Fibroblast of skin of scalp (primary cell): Measurements from ENCODE around the gene ABAT.

Source experiments
- DNase-seq: peaks from one replicate; pipeline ENCODE4 v3.0.0-alpha.2; 2013

The ABAT gene

DNA sequence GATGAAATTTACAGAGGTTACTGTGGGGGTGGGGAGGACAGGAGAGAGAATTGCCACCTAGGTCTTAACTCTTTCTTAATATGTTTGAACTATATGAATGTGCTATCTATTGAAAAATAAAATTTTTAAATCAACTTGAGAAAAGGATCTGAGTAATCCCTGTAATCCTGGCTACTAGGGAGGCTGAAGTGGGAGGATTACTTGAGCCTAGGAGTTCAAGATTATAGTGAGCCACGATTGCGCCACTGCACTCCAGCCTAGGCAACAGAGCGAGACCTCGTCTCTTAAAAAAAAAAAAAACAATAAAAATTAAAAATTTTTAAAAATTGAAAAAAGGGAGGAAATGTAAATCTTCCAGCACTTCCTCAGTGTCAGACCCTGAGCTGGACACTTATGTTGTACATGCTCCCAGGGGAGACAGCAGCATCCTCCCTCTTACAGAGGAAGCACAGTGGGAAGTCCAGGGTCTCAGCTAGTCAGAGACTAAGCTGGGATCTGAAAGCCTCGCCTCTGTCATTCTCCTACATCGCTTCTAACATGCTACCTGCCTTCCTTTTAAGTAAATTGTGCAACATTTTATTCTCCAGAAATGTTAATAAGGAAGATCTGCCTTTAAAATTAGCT, 145.1 kb downstream of the ABAT start:
- no peak for DNase-seq

DNA sequence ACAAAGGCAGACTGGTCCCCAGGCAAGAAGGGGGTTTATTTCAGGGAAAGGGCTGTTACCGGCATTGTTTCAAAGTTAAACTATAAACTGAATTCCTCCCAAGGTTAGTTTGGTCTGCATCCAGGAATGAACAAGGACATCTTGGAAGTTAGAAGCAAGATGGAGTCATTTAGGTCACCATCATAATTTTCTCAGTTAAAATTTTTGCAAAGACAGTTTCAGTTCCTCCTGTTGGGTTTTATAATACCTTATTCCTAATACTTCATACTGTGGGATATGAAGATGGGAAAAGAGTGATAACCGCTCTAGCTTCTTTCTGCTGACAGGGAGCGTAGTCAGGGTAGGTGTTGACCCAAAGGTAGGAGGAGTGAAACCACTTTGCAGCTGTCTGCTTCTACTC, 148.0 kb downstream of the ABAT start:
- DNase-seq, result no peak

DNA sequence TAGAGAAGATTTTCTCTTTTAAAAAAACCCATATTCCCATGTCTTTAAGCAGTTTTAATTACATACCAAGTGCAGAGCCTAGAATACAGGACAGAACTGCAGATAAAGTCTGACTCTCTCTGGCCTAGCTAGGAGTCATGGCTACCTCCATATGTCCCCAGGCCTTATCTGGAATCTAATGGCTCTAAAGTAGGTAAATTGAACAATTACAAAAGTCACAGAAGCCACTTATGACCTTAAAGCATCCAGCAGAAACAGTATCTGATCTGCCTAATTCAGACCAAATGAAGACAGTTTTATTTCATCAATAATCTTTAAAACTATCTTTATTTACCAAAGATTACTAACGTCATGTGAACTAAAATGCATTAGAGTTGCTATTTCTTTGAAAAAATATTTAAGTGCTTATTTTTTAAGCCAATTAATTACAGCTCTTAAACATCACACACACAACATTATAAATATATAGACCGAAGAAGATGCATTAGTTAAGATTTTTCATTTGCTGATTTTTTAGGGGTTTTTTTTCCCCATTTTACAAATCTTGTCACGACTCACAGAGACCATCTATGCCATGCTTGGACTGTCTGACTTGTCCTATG, 152.0 kb downstream of the ABAT start:
- no peak for DNase-seq

DNA sequence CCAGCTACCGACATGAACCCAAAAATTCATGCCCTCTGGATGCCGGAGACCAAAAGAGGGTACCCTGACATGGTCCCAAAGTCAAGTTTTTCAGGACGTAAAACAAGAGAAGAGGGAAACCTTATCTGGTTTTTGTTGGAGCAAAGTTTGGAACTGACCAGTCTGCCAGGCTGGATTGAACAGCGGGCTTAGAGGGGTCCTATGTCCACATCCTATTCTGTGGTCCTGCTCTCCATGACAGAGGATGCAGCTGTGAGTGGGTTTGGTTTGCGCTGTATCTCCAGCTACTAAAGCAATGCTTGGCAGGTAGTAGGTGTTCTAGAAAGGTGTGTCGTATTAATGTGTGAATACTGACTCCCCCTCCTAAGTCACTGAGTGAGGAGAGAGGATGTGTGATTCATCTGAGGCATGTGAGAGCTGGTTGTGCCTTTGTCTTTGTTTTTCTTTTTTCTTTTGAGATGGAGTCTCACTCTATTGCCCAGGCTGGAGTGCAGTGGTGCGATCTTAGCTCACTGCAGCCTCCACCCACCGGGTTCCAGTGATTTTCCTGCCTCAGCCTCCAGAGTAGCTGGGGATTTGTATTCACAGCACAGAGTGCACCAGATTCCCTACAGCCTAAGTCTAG, 154.2 kb downstream of the ABAT start:
- DNase-seq, result no peak

DNA sequence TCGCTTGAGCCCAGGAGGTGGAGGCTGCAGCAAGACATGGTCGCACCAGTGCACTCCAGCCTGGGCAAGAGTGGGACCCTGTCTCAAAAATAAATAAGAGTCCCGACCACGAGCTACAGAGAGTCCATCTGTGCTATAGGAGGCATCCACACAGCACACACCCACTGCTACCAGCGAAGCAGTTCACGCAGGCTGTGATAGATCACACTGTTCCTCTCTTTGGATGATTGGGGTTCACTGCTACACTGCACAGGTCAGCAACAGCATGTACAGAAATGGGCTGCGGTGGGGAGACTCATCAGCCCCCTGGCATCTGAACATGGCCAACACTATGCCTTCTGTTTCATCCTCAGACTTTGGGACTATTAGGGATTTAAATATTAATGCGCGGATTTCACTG, 157.0 kb downstream of the ABAT start:
- no peak for DNase-seq

DNA sequence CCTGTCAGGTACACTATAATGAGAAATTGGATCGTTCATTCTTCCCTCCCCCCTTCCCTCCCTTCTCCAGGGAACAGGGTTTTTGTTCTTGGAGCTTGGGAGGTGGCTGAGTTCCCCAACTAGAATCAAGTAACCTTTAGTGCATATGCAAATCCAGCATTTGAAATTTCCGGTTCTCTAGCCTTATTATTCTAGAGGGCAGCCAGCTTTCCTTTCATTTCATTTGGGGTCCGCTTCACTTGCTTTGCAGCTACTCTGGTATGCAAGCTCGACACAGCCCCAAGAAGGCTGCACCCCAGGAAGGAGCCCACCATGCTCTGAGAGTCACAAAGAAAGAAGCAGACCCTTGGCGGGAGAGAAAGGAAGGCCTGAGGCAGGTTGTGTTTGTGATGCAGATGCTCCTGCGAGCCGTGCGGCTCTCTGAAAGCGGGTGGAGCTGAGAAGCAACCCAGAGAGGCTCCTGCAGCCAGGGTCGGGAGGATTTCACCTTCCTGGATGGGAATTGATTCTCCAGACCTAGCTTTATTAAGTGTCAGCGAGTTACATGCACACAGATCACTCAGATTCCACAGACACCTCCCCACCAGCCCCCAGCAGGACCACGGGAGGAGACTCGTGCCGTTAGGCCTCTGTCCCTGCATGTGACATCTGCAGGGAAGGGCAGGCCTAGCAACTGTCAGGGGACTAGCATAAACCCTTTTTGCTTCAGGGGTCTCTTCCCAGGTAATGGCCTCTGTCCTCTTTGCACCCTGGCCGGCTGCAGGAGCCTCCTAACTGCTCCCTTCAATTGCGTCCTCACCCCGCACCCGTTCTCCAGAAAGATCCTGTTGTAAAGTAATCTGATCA, 157.7 kb downstream of the ABAT start:
- no peak for DNase-seq

DNA sequence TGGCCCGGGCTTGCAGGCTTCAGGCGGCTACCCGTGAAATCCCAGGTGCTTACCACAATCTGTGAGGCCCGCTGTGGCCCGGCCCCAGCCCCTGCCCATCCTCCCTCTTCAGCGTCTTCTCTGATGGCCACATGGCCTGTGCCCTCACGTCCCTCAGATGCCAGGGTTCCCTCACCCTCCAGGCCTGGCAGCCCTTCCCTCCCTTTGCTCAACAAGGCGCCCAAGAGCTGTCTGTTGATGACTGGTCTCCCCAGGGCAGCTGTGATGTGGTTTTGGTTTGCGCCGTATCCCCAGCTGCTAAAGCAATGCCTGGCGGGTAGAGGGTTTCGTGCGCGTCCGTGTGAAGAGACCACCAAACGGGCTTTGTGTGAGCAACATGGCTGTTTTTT, 158.3 kb downstream of the ABAT start:
- no peak for DNase-seq
